Left ventricle myocardium inferior (tissue), 1 donor: Measurements from ENCODE around the gene C3orf20. TPM values are rescaled to one million over a fixed set of nuclear protein-coding genes. Genes with fewer than 3 reads are reported as not detected.

Experiments
- DNase-seq: peaks from one replicate; pipeline ENCODE4 v3.0.0-alpha.2; 2020
- H3K27ac ChIP-seq: fragments of 200-600 bp; replicated peaks from 2 replicates; pipeline ENCODE4 v1.8.0; 2021
- H3K27me3 ChIP-seq: fragments of 200-600 bp; 2 replicates; pipeline ENCODE4 v1.8.0; 2021; ENCODE audit warnings: low read depth
- H3K36me3 ChIP-seq: fragments of 200-600 bp; 2 replicates; pipeline ENCODE4 v1.8.0; 2021
- H3K4me1 ChIP-seq: fragments of 200-600 bp; 2 replicates; pipeline ENCODE4 v1.8.0; 2021
- H3K4me3 ChIP-seq: fragments of 200-600 bp; 2 replicates; pipeline ENCODE4 v1.8.0; 2021; ENCODE audit warnings: mild to moderate bottlenecking, moderate library complexity
- H3K9me3 ChIP-seq: fragments of 200-600 bp; replicated peaks from 2 replicates; pipeline ENCODE4 v1.8.0; 2021
- intact Hi-C: fragments of 100-400 bp; cut with micrococcal nuclease; formaldehyde crosslinking; loops from one replicate; pipeline ENCODE4 v1.11.0; 2022
- total RNA-seq: library from RNA; stranded (reverse); fragmentation: NEBNext Ultra II Directional; extraction: Animal tissue kit (Norgen Biotek cat#: 25700); gene quantifications from one replicate; pipeline ENCODE4 v1.2.1, GENCODE V29; 2021
- TF ChIP-seq, protein P1 (sequence below): fragments of 200-600 bp; IDR thresholded peaks from 2 replicates; pipeline ENCODE4 v1.8.0; 2021; ENCODE audit warnings: antibody characterized with exemption, mild to moderate bottlenecking, borderline replicate concordance
- donor health status: DM: no; HTN: yes; CAD: no; lungs with severe emphysema.

C3orf20 gene
- total RNA-seq, 1 donor from 2014 or later: not detected

- H3K4me1 ChIP-seq: no peaks in the 10 kb centered on the region
- TF ChIP-seq, protein P1, sequence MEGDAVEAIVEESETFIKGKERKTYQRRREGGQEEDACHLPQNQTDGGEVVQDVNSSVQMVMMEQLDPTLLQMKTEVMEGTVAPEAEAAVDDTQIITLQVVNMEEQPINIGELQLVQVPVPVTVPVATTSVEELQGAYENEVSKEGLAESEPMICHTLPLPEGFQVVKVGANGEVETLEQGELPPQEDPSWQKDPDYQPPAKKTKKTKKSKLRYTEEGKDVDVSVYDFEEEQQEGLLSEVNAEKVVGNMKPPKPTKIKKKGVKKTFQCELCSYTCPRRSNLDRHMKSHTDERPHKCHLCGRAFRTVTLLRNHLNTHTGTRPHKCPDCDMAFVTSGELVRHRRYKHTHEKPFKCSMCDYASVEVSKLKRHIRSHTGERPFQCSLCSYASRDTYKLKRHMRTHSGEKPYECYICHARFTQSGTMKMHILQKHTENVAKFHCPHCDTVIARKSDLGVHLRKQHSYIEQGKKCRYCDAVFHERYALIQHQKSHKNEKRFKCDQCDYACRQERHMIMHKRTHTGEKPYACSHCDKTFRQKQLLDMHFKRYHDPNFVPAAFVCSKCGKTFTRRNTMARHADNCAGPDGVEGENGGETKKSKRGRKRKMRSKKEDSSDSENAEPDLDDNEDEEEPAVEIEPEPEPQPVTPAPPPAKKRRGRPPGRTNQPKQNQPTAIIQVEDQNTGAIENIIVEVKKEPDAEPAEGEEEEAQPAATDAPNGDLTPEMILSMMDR: no peak
- peaks cover 21% of the 10 kb centered on the region for H3K27me3 ChIP-seq
- peaks cover 8% of the 10 kb centered on the region for H3K9me3 ChIP-seq
- H3K36me3 ChIP-seq: no peaks in the 10 kb centered on the region
- intact Hi-C loops: no loop called here
- no peak for DNase-seq
- H3K4me3 ChIP-seq: no peak overlapping the region
- H3K27ac ChIP-seq: no peak overlapping the region
These were observed 43.8 kb upstream of the C3orf20 start for GRCh38 chr3:14631101-14631497.

- Histone ChIP-seq H3K27me3 (peaks cover 28% of the 10 kb centered on the region), H3K9me3 (peaks cover 8% of the 10 kb centered on the region), H3K36me3 (no peaks in the 10 kb centered on the region), H3K4me1 (no peaks in the 10 kb centered on the region), H3K4me3 (no peak overlapping the region), H3K27ac (no peak overlapping the region)
- DNase-seq: no peak
- intact Hi-C loops: no loop called here
- TF ChIP-seq, protein P1: no peak
These were observed 43.1 kb upstream of the C3orf20 start for GRCh38 chr3:14631687-14632441.

GRCh38 chr3:14632442-14632930, 42.5 kb upstream of the C3orf20 start:
- peaks cover 8% of the 10 kb centered on the region for H3K9me3 ChIP-seq
- H3K27ac ChIP-seq: no peak overlapping the region
- no peak for DNase-seq
- intact Hi-C loops: no loop called here
- TF ChIP-seq, protein P1: no peak
- H3K27me3 ChIP-seq: peaks cover 34% of the 10 kb centered on the region
- no peak overlapping the region for H3K4me3 ChIP-seq
- no peaks in the 10 kb centered on the region for H3K36me3 ChIP-seq
- no peaks in the 10 kb centered on the region for H3K4me1 ChIP-seq

GRCh38 chr3:14633417-14633816, 41.5 kb upstream of the C3orf20 start:
- H3K4me3 ChIP-seq: no peak overlapping the region
- no peaks in the 10 kb centered on the region for H3K4me1 ChIP-seq
- no peaks in the 10 kb centered on the region for H3K36me3 ChIP-seq
- TF ChIP-seq, protein P1: no peak
- intact Hi-C loops: no loop called here
- H3K9me3 ChIP-seq: peaks cover 4% of the 10 kb centered on the region
- DNase-seq: no peak
- peaks cover 43% of the 10 kb centered on the region for H3K27me3 ChIP-seq
- no peak overlapping the region for H3K27ac ChIP-seq

- TF ChIP-seq, protein P1: peak; percentile 82
- no peaks in the 10 kb centered on the region for H3K4me1 ChIP-seq
- H3K27me3 ChIP-seq: peaks cover 45% of the 10 kb centered on the region
- peak; percentile 37 for DNase-seq
- no peaks in the 10 kb centered on the region for H3K9me3 ChIP-seq
- H3K4me3 ChIP-seq: no peak overlapping the region
- no peaks in the 10 kb centered on the region for H3K36me3 ChIP-seq
- no peak overlapping the region for H3K27ac ChIP-seq
- intact Hi-C loops: no loop called here
These were observed 41.0 kb upstream of the C3orf20 start for GRCh38 chr3:14633819-14634424.
